K562 (cell line): ENCODE measurements around the gene RYR1. TPM values are rescaled to one million over a fixed set of nuclear protein-coding genes. Genes with fewer than 3 reads are reported as not detected.

ENCODE experiments used
- ATF7 ChIP-seq: fragments of 450-650 bp; IDR thresholded peaks from 2 replicates; pipeline ENCODE4 v1.7.1; 2014; ENCODE audit warnings: mild to moderate bottlenecking, moderate library complexity
- HLTF ChIP-seq: fragments of 450-650 bp; IDR thresholded peaks from 2 replicates; pipeline ENCODE4 v1.6.1; 2016
- NR2C2 ChIP-seq, 2 experiments: fragments of 200-800 bp in 1 of 2; sonication (Bioruptor generic) in 1 of 2; sonication (generic) in 1 of 2; formaldehyde crosslinking in 1 of 2; IDR thresholded peaks; 2 replicates each; pipeline versions ENCODE4 v1.6.1 to v1.8.0; 2016 to 2022; ENCODE audit warnings: mild to moderate bottlenecking in 1 of 2, missing compliant biosample characterization in 1 of 2, missing genetic modification characterization in 1 of 2, missing genetic modification reagents in 1 of 2
- NUFIP1 ChIP-seq: fragments of 450-650 bp; IDR thresholded peaks from 2 replicates; pipeline ENCODE4 v1.6.1; 2018; ENCODE audit not compliant: partially characterized antibody
- polyA plus RNA-seq, 8 experiments: library from polyadenylated mRNA; depleted of rRNA in 4 of 8; stranded (reverse) in 5 of 8; unstranded in 3 of 8; fragments of >200 nt; fragmentation: Nextera tagmentation in 2 of 8; fragmentation: Illumina TruSeq in 1 of 8; extraction: Ambion mirVana in 2 of 8; extraction: Trizol in 1 of 8; gene quantifications; 2 replicates each; pipeline versions ENCODE4 v1.2.1 to v1.2.3, GENCODE V29; 2011 to 2014; ENCODE audit warnings: inconsistent platforms in 1 of 8, missing spikeins in 1 of 8
- total RNA-seq, 7 experiments: library from RNA; depleted of rRNA in 6 of 7; stranded (reverse); fragments of >200 nt in 6 of 7; fragmentation: Illumina TruSeq in 2 of 7; extraction: Trizol in 2 of 7; gene quantifications; 2 replicates each; pipeline versions ENCODE4 v1.2.1 to v1.2.3, GENCODE V29; 2011 to 2021; ENCODE audit warnings: low replicate concordance in 1 of 7
- TF ChIP-seq, protein P1 (sequence below), 2 experiments: fragments of 450-650 bp; IDR thresholded peaks; 2 replicates each; pipeline ENCODE4 v1.6.1; 2016
- TF ChIP-seq, protein P2 (sequence below), 2 experiments: fragments of 450-650 bp in 1 of 2; sonication (generic) in 1 of 2; formaldehyde crosslinking in 1 of 2; IDR thresholded peaks; 2 replicates each; pipeline versions ENCODE4 v1.7.1 to v1.9.0; 2016 to 2022; ENCODE audit warnings: inconsistent platforms in 1 of 2, mild to moderate bottlenecking in 1 of 2, missing genetic modification reagents in 1 of 2

Gene RYR1
- total and polyA plus RNA-seq, 9 of the 15 experiments (the other 6 are each of a cell fraction or from before 2014, with no cell fraction given), result 0.11 to 7.4 (median 3.7) TPM

DNA sequence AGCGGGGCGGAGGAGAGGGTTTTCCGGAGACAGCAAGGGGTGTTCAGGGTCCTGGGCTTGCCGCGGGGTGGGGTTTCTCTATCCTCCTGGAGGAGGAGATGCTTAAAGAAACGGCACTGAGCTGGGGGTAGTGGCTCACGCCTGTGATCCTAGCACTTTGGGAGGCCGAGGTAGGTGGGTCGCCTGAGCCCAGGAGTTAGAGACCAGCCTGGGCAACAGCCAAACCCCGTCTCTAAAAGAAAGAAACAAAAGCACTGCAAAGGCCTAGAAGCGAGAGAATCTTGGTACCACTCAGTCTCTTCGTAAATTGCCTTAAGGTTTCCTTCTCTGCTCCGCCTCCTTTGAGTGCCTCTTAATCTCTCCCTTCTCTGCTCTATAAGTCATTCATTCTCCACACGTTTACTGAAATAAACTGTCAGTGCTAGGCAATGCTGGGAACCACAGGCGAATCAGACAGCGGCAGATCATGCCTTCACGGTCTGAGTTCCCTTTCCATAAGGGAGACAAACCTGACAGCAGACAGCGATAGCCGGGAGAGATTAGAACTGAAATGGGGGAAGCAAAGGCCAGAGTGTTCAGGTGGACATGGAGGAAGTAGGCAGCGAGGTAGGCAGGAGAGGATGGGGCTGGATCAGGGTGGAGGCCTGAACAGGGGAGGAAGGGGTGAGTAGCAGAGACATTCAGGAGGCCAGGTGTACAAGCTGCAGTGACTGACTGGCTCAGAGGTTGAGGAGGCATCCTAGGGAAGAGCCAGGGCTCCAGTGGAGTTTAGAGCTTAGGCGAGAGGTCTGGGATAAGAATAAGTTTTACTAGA is 186.1 kb downstream of the RYR1 start (continued):
- TF ChIP-seq, protein P1, sequence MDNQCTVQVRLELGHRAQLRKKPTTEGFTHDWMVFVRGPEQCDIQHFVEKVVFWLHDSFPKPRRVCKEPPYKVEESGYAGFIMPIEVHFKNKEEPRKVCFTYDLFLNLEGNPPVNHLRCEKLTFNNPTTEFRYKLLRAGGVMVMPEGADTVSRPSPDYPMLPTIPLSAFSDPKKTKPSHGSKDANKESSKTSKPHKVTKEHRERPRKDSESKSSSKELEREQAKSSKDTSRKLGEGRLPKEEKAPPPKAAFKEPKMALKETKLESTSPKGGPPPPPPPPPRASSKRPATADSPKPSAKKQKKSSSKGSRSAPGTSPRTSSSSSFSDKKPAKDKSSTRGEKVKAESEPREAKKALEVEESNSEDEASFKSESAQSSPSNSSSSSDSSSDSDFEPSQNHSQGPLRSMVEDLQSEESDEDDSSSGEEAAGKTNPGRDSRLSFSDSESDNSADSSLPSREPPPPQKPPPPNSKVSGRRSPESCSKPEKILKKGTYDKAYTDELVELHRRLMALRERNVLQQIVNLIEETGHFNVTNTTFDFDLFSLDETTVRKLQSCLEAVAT (IDR thresholded peaks at IDR 0.05), result peak in 1 of 2 experiments; percentile 39; a peak in 1 of 4 replicates
- peak; percentile 16 for TF ChIP-seq NUFIP1
- TF ChIP-seq NR2C2 (CRISPR knock-in tag; IDR thresholded peaks at IDR 0.05), result 0 out of 2 replicates have a peak, but pooled peaks have one; percentile 5
- TF ChIP-seq NR2C2 (tag; IDR thresholded peaks at IDR 0.05), result no peak
- 0 out of 2 replicates have a peak, but pooled peaks have one; percentile 29 for TF ChIP-seq HLTF
- TF ChIP-seq, protein P2, sequence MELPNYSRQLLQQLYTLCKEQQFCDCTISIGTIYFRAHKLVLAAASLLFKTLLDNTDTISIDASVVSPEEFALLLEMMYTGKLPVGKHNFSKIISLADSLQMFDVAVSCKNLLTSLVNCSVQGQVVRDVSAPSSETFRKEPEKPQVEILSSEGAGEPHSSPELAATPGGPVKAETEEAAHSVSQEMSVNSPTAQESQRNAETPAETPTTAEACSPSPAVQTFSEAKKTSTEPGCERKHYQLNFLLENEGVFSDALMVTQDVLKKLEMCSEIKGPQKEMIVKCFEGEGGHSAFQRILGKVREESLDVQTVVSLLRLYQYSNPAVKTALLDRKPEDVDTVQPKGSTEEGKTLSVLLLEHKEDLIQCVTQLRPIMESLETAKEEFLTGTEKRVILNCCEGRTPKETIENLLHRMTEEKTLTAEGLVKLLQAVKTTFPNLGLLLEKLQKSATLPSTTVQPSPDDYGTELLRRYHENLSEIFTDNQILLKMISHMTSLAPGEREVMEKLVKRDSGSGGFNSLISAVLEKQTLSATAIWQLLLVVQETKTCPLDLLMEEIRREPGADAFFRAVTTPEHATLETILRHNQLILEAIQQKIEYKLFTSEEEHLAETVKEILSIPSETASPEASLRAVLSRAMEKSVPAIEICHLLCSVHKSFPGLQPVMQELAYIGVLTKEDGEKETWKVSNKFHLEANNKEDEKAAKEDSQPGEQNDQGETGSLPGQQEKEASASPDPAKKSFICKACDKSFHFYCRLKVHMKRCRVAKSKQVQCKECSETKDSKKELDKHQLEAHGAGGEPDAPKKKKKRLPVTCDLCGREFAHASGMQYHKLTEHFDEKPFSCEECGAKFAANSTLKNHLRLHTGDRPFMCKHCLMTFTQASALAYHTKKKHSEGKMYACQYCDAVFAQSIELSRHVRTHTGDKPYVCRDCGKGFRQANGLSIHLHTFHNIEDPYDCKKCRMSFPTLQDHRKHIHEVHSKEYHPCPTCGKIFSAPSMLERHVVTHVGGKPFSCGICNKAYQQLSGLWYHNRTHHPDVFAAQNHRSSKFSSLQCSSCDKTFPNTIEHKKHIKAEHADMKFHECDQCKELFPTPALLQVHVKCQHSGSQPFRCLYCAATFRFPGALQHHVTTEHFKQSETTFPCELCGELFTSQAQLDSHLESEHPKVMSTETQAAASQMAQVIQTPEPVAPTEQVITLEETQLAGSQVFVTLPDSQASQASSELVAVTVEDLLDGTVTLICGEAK (IDR thresholded peaks at IDR 0.05), result peak; percentile 12; the same call in 1 of the 2 replicates
- TF ChIP-seq, protein P2 (CRISPR knock-in tag; IDR thresholded peaks at IDR 0.05), result no peak
- no peak for TF ChIP-seq ATF7
